ENCODE data around the gene MYO15B.
"Not testable (repeated sequence)": the region's sequence is repeated elsewhere in the genome, so short reads cannot be mapped to it uniquely, and the experiment has no call there.

DNA sequence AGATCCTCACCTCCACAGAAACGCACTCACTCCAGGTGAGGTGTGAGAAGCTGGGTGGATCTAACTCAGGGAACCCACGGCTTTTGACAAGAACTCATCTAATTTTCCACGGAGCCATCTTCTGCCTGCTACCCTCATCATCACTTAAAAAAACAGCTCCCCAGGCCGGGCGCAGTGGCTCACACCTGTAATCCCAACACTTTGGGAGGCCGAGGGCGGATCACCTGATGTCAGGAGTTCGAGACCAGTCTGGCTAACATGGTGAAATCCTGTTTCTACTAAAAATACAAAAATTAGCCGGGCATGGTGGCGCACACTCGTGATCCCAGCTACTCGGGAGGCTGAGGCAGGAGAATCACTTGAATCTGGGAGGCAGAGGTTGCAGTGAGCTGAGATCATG lies 50.4 kb downstream of the MYO15B start:
- TF ChIP-seq, protein P1, sequence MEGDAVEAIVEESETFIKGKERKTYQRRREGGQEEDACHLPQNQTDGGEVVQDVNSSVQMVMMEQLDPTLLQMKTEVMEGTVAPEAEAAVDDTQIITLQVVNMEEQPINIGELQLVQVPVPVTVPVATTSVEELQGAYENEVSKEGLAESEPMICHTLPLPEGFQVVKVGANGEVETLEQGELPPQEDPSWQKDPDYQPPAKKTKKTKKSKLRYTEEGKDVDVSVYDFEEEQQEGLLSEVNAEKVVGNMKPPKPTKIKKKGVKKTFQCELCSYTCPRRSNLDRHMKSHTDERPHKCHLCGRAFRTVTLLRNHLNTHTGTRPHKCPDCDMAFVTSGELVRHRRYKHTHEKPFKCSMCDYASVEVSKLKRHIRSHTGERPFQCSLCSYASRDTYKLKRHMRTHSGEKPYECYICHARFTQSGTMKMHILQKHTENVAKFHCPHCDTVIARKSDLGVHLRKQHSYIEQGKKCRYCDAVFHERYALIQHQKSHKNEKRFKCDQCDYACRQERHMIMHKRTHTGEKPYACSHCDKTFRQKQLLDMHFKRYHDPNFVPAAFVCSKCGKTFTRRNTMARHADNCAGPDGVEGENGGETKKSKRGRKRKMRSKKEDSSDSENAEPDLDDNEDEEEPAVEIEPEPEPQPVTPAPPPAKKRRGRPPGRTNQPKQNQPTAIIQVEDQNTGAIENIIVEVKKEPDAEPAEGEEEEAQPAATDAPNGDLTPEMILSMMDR (IDR thresholded peaks at IDR 0.05), result not testable (repeated sequence)
- not testable (repeated sequence) for TF ChIP-seq POLR2AphosphoS5 (IDR thresholded peaks at IDR 0.05; ENCODE audit: low read depth, low read length)

Data from Panc1 (cell line).